Stimulated activated memory B cell treated with anti-CD40 and anti-IgM and Interleukin-4, amounts not matched to agents 10 μg/mL and 1 μg/mL and 100 μg/mL, for 72 hours (primary cell): Measurements from ENCODE around the gene ELK3.

Source experiments
- ATAC-seq: fragments of 150-1000 bp; cut with Tn5 transposase; 2 replicates; pipeline ENCODE4 v1.10.0; 2021
- H3K27ac Mint-ChIP-seq: one replicate; pipeline ENCODE4 v1.8.0; 2022; ENCODE audit warnings: mild to moderate bottlenecking, mixed read lengths
- H3K27me3 Mint-ChIP-seq: one replicate; pipeline ENCODE4 v1.8.0; 2022; ENCODE audit warnings: mixed read lengths
- H3K36me3 Mint-ChIP-seq: one replicate; pipeline ENCODE4 v1.8.0; 2022; ENCODE audit warnings: mixed read lengths
- H3K4me1 Mint-ChIP-seq: one replicate; pipeline ENCODE4 v1.8.0; 2022; ENCODE audit warnings: mixed read lengths
- H3K4me3 Mint-ChIP-seq: one replicate; pipeline ENCODE4 v1.8.0; 2022; ENCODE audit warnings: mild to moderate bottlenecking, moderate library complexity, mixed read lengths
- H3K9me3 Mint-ChIP-seq: one replicate; pipeline ENCODE4 v1.8.0; 2022; ENCODE audit warnings: mixed read lengths

Gene ELK3

GRCh38 chr12:96193725-96194575 lies at the start of gene ELK3:
Gene ELK3 (plus strand): TSS chr12:96194375.
- Mint-ChIP-seq H3K4me1 (peaks cover 58% of the 10 kb centered on the region), H3K27ac (peak within 1 kb of the TSS; percentile 99), H3K36me3 (no peaks in the 10 kb centered on the region), H3K4me3 (peak within 1 kb of the TSS; percentile 93), H3K9me3 (no peaks in the 10 kb centered on the region), H3K27me3 (no peaks in the 10 kb centered on the region)
- peak; percentile 81 for ATAC-seq

- peaks cover 30% of the 10 kb centered on the region for H3K4me1 Mint-ChIP-seq
- H3K4me3 Mint-ChIP-seq, result no peak overlapping the region
- H3K9me3 Mint-ChIP-seq, result no peaks in the 10 kb centered on the region
- H3K27me3 Mint-ChIP-seq, result no peaks in the 10 kb centered on the region
- H3K36me3 Mint-ChIP-seq, result no peaks in the 10 kb centered on the region
- H3K27ac Mint-ChIP-seq, result peak overlapping the region; percentile 60
- ATAC-seq, result peak; percentile 71
Observed at GRCh38 chr12:96146747-96147146, 47.4 kb upstream of the ELK3 start.

- ATAC-seq, result no peak
- Mint-ChIP-seq H3K27ac (no peak overlapping the region), H3K27me3 (no peaks in the 10 kb centered on the region), H3K36me3 (no peaks in the 10 kb centered on the region), H3K9me3 (no peaks in the 10 kb centered on the region), H3K4me1 (peaks cover 12% of the 10 kb centered on the region), H3K4me3 (no peak overlapping the region)
Observed at GRCh38 chr12:96150442-96150841, 43.7 kb upstream of the ELK3 start.

- Mint-ChIP-seq H3K4me3 (no peak overlapping the region), H3K27me3 (no peaks in the 10 kb centered on the region), H3K4me1 (peaks cover under 1% of the 10 kb centered on the region), H3K27ac (no peak overlapping the region), H3K36me3 (no peaks in the 10 kb centered on the region), H3K9me3 (no peaks in the 10 kb centered on the region)
- ATAC-seq, result no peak
Observed at GRCh38 chr12:96152164-96152563, 42.0 kb upstream of the ELK3 start.

- H3K9me3 Mint-ChIP-seq, result no peaks in the 10 kb centered on the region
- no peak for ATAC-seq
- H3K27me3 Mint-ChIP-seq, result no peaks in the 10 kb centered on the region
- no peak overlapping the region for H3K4me3 Mint-ChIP-seq
- no peaks in the 10 kb centered on the region for H3K4me1 Mint-ChIP-seq
- no peaks in the 10 kb centered on the region for H3K36me3 Mint-ChIP-seq
- no peak overlapping the region for H3K27ac Mint-ChIP-seq
Observed at GRCh38 chr12:96153131-96153725, 40.9 kb upstream of the ELK3 start.

GRCh38 chr12:96155181-96155580 lies 39.0 kb upstream of the ELK3 start:
- Mint-ChIP-seq H3K4me1 (peaks cover 7% of the 10 kb centered on the region), H3K27me3 (no peaks in the 10 kb centered on the region), H3K36me3 (no peaks in the 10 kb centered on the region), H3K4me3 (no peak overlapping the region), H3K27ac (no peak overlapping the region), H3K9me3 (no peaks in the 10 kb centered on the region)
- no peak for ATAC-seq

GRCh38 chr12:96155781-96156180 lies 38.4 kb upstream of the ELK3 start:
- Mint-ChIP-seq H3K4me1 (peaks cover 8% of the 10 kb centered on the region), H3K36me3 (no peaks in the 10 kb centered on the region), H3K27me3 (no peaks in the 10 kb centered on the region), H3K9me3 (no peaks in the 10 kb centered on the region), H3K4me3 (no peak overlapping the region), H3K27ac (no peak overlapping the region)
- ATAC-seq, result no peak

- Mint-ChIP-seq H3K9me3 (no peaks in the 10 kb centered on the region), H3K27ac (no peak overlapping the region)
Observed at GRCh38 chr12:96156211-96156610, 38.0 kb upstream of the ELK3 start.

GRCh38 chr12:96157427-96157826 lies 36.7 kb upstream of the ELK3 start:
- H3K27ac Mint-ChIP-seq, result no peak overlapping the region
- no peaks in the 10 kb centered on the region for H3K27me3 Mint-ChIP-seq
- peaks cover 17% of the 10 kb centered on the region for H3K4me1 Mint-ChIP-seq
- no peaks in the 10 kb centered on the region for H3K36me3 Mint-ChIP-seq
- no peak for ATAC-seq
- no peak overlapping the region for H3K4me3 Mint-ChIP-seq
- H3K9me3 Mint-ChIP-seq, result no peaks in the 10 kb centered on the region

More at GRCh38 chr12:96156211-96156610, 38.0 kb upstream of the ELK3 start:
- Mint-ChIP-seq H3K36me3 (no peaks in the 10 kb centered on the region), H3K4me1 (peaks cover 8% of the 10 kb centered on the region), H3K4me3 (no peak overlapping the region), H3K27me3 (no peaks in the 10 kb centered on the region)
- ATAC-seq, result peak; percentile 56

- no peak for ATAC-seq
- Mint-ChIP-seq H3K36me3 (no peaks in the 10 kb centered on the region), H3K9me3 (no peaks in the 10 kb centered on the region), H3K4me3 (no peak overlapping the region), H3K4me1 (peaks cover 11% of the 10 kb centered on the region), H3K27ac (peak overlapping the region; percentile 36), H3K27me3 (no peaks in the 10 kb centered on the region)
Observed at GRCh38 chr12:96164951-96165811, 29.0 kb upstream of the ELK3 start.

- Mint-ChIP-seq H3K9me3 (no peaks in the 10 kb centered on the region), H3K27ac (no peak overlapping the region), H3K27me3 (no peaks in the 10 kb centered on the region), H3K36me3 (no peaks in the 10 kb centered on the region), H3K4me3 (no peak overlapping the region), H3K4me1 (peaks cover 11% of the 10 kb centered on the region)
- no peak for ATAC-seq
Observed at GRCh38 chr12:96166765-96167164, 27.4 kb upstream of the ELK3 start.

GRCh38 chr12:96167492-96167891 lies 26.7 kb upstream of the ELK3 start:
- H3K36me3 Mint-ChIP-seq, result no peaks in the 10 kb centered on the region
- H3K27ac Mint-ChIP-seq, result no peak overlapping the region
- no peaks in the 10 kb centered on the region for H3K9me3 Mint-ChIP-seq
- peaks cover 10% of the 10 kb centered on the region for H3K4me1 Mint-ChIP-seq
- H3K27me3 Mint-ChIP-seq, result no peaks in the 10 kb centered on the region
- H3K4me3 Mint-ChIP-seq, result no peak overlapping the region
- no peak for ATAC-seq

- no peaks in the 10 kb centered on the region for H3K27me3 Mint-ChIP-seq
- peaks cover 14% of the 10 kb centered on the region for H3K4me1 Mint-ChIP-seq
- no peaks in the 10 kb centered on the region for H3K9me3 Mint-ChIP-seq
- ATAC-seq, result peak; percentile 60
- no peak overlapping the region for H3K27ac Mint-ChIP-seq
- no peaks in the 10 kb centered on the region for H3K36me3 Mint-ChIP-seq
- no peak overlapping the region for H3K4me3 Mint-ChIP-seq
Observed at GRCh38 chr12:96170328-96170727, 23.8 kb upstream of the ELK3 start.

GRCh38 chr12:96170762-96171161 lies 23.4 kb upstream of the ELK3 start:
- no peak for ATAC-seq
- Mint-ChIP-seq H3K9me3 (no peaks in the 10 kb centered on the region), H3K4me1 (peaks cover 14% of the 10 kb centered on the region), H3K27me3 (no peaks in the 10 kb centered on the region), H3K36me3 (no peaks in the 10 kb centered on the region), H3K4me3 (no peak overlapping the region), H3K27ac (no peak overlapping the region)

- no peak for ATAC-seq
- peaks cover 3% of the 10 kb centered on the region for H3K9me3 Mint-ChIP-seq
- H3K27ac Mint-ChIP-seq, result no peak overlapping the region
- no peaks in the 10 kb centered on the region for H3K36me3 Mint-ChIP-seq
- peaks cover 16% of the 10 kb centered on the region for H3K4me1 Mint-ChIP-seq
- no peaks in the 10 kb centered on the region for H3K27me3 Mint-ChIP-seq
- H3K4me3 Mint-ChIP-seq, result no peak overlapping the region
Observed at GRCh38 chr12:96171905-96172304, 22.3 kb upstream of the ELK3 start.
